ENCODE results near the gene NKAIN2.
"Not testable (repeated sequence)": the region's sequence is repeated elsewhere in the genome, so short reads cannot be mapped to it uniquely, and the experiment has no call there.

NKAIN2 gene

GRCh38 chr6:124368131-124368530 is 564.5 kb downstream of the NKAIN2 start:
- no peak for DNase-seq (ENCODE audit: extremely low read depth, low read depth)
- no peak for TF ChIP-seq CTCF (IDR thresholded peaks at IDR 0.05; ENCODE audit: low read depth, low read length)

- no peak for TF ChIP-seq CTCF (IDR thresholded peaks at IDR 0.05; ENCODE audit: low read depth, low read length)
- no peak for DNase-seq (ENCODE audit: extremely low read depth, low read depth)
Observed at GRCh38 chr6:124371974-124372475, 568.4 kb downstream of the NKAIN2 start.

GRCh38 chr6:124373386-124373785 is 569.7 kb downstream of the NKAIN2 start:
- no peak for DNase-seq (ENCODE audit: extremely low read depth, low read depth)

GRCh38 chr6:124389127-124389526 is 585.5 kb downstream of the NKAIN2 start:
- no peak for TF ChIP-seq CTCF (IDR thresholded peaks at IDR 0.05; ENCODE audit: low read depth, low read length)
- no peak for DNase-seq (ENCODE audit: extremely low read depth, low read depth)

More at GRCh38 chr6:124373386-124373785, 569.7 kb downstream of the NKAIN2 start:
- TF ChIP-seq CTCF (IDR thresholded peaks at IDR 0.05; ENCODE audit: low read depth, low read length): no peak

GRCh38 chr6:124393536-124393935 is 589.9 kb downstream of the NKAIN2 start:
- no peak for DNase-seq (ENCODE audit: extremely low read depth, low read depth)
- TF ChIP-seq CTCF (IDR thresholded peaks at IDR 0.05; ENCODE audit: low read depth, low read length): no peak

GRCh38 chr6:124396361-124396760 is 592.7 kb downstream of the NKAIN2 start:
- TF ChIP-seq CTCF (IDR thresholded peaks at IDR 0.05; ENCODE audit: low read depth, low read length): no peak

GRCh38 chr6:124400261-124400999 is 596.8 kb downstream of the NKAIN2 start:
- DNase-seq (ENCODE audit: extremely low read depth, low read depth): no peak
- TF ChIP-seq CTCF (IDR thresholded peaks at IDR 0.05; ENCODE audit: low read depth, low read length): no peak

More at GRCh38 chr6:124396361-124396760, 592.7 kb downstream of the NKAIN2 start:
- no peak for DNase-seq (ENCODE audit: extremely low read depth, low read depth)

GRCh38 chr6:124410425-124410824 is 606.8 kb downstream of the NKAIN2 start:
- not testable (repeated sequence) for DNase-seq (ENCODE audit: extremely low read depth, low read depth)

- DNase-seq (ENCODE audit: extremely low read depth, low read depth): not testable (repeated sequence)
Observed at GRCh38 chr6:124412657-124413056, 609.0 kb downstream of the NKAIN2 start.
